ENCODE data around the gene METTL5. TPM values are rescaled to one million over a fixed set of nuclear protein-coding genes. Genes with fewer than 3 reads are reported as not detected.
A peak's percentile ranks its signal among the peaks of the same experiment; 100 is the strongest.

The METTL5 gene
- total RNA-seq, 1 experiment from 2014 or later = 103 TPM

- Histone ChIP-seq H3K9me2 (ENCODE audit: insufficient read depth) (no peaks in the 10 kb centered on the region), H3K4me1 (ENCODE audit: control insufficient read depth in 1 of 2, insufficient read depth in 2 of 2, low read length in 2 of 2) (no peaks in the 10 kb centered on the region; a peak in 1 of 4 replicates), H3K9me3 (ENCODE audit: control insufficient read depth in 1 of 2, insufficient read depth in 1 of 2, low read depth in 1 of 2, low read length in 2 of 2) (no peaks in the 10 kb centered on the region), H3K9ac (ENCODE audit: low read length) (no peak overlapping the region), H2AFZ (ENCODE audit: low read depth, low read length, poor library complexity, severe bottlenecking) (no peak overlapping the region), H3K79me2 (ENCODE audit: insufficient read depth, low read length) (peaks cover 51% of the 10 kb centered on the region), H3K4me2 (ENCODE audit: low read length) (no peak overlapping the region), H3K4me3 (replicated peaks in 1 of 2; ENCODE audit: low read depth in 1 of 2, low read length in 2 of 2) (no peak overlapping the region), H3K36me3 (ENCODE audit: control insufficient read depth in 1 of 2, insufficient read depth in 2 of 2, low read length in 2 of 2) (no peaks in the 10 kb centered on the region), H3K27me3 (ENCODE audit: insufficient read depth, low read length) (no peaks in the 10 kb centered on the region), H3K27ac (ENCODE audit: low read depth, low read length) (no peak overlapping the region), H4K20me1 (ENCODE audit: insufficient read depth) (no peaks in the 10 kb centered on the region)
- no TSS peak for BruUV-seq (replicated peaks)
- CTCF ChIA-PET = no interaction called here
- RAD21 ChIA-PET (ENCODE audit: low non-redundant PET in 1 of 2, low total read pairs in 2 of 2, uncharacterized antibody in 2 of 2, unreplicated experiment in 2 of 2) = no interaction called here
- peak; percentile 66 for ATAC-seq
- DNase-seq (ENCODE audit: low read depth, low spot score) = no peak
- no peak for TF ChIP-seq REST (IDR thresholded peaks at IDR 0.05; ENCODE audit: low read depth)
- no peak for TF ChIP-seq SP1 (IDR thresholded peaks at IDR 0.05; ENCODE audit: low read depth)
- TF ChIP-seq FOSL1 (IDR thresholded peaks at IDR 0.05; ENCODE audit: low read depth) = no peak
- TF ChIP-seq YY1 (IDR thresholded peaks at IDR 0.05; ENCODE audit: extremely low read depth, insufficient replicate concordance, low read depth, low read length) = no peak
- TF ChIP-seq ZBTB33 (IDR thresholded peaks at IDR 0.05; ENCODE audit: extremely low read depth, insufficient replicate concordance, low read length) = no peak
- TF ChIP-seq JUND (IDR thresholded peaks at IDR 0.05) = no peak
- no peak for TF ChIP-seq CTCF (IDR thresholded peaks at IDR 0.05 in 2 of 3, conservative IDR thresholded peaks at IDR 0.05 in 1 of 3; ENCODE audit: borderline replicate concordance in 1 of 3, insufficient read depth in 1 of 3, low read depth in 2 of 3, low read length in 2 of 3)
- no peak for TF ChIP-seq EGR1 (IDR thresholded peaks at IDR 0.05; ENCODE audit: low read depth)
- no peak for TF ChIP-seq SRF (IDR thresholded peaks at IDR 0.05; ENCODE audit: low read depth)
- TF ChIP-seq CBX3 (IDR thresholded peaks at IDR 0.05; ENCODE audit: low read depth) = no peak
- TF ChIP-seq CEBPB (IDR thresholded peaks at IDR 0.05; ENCODE audit: low read depth) = no peak
- TF ChIP-seq MAX (IDR thresholded peaks at IDR 0.05) = no peak
- no peak for TF ChIP-seq EZH2 (IDR thresholded peaks at IDR 0.05)
- TF ChIP-seq RAD21 (IDR thresholded peaks at IDR 0.05; ENCODE audit: low read depth) = no peak
- no peak for TF ChIP-seq ZNF274 (IDR thresholded peaks at IDR 0.05; ENCODE audit: low read depth, low read length)
- TF ChIP-seq TCF7L2 (IDR thresholded peaks at IDR 0.05; ENCODE audit: borderline replicate concordance, extremely low read depth, insufficient read depth, insufficient read length) = no peak
- POLR2A ChIA-PET = no interaction called here
- intact Hi-C loops (cut with micrococcal nuclease) = no loop called here
These were observed 15.4 kb upstream of the METTL5 start for GRCh38 chr2:169839954-169840746.
